Testis (tissue), 2 donors: ENCODE measurements around the gene PARVG.

ENCODE experiments used
- POLR2A ChIP-seq: fragments of 450-650 bp; IDR thresholded peaks from one replicate; pipeline ENCODE4 v1.6.1; 2017; ENCODE audit warnings: antibody characterized with exemption, mild to moderate bottlenecking, moderate library complexity
- TF ChIP-seq, protein P1 (sequence below), 3 experiments: fragments of 450-650 bp in 2 of 3; fragments of 200-600 bp in 1 of 3; sonication (generic) in 1 of 3; IDR thresholded peaks; one replicate each; pipeline ENCODE4 v1.5.1; 2016 to 2019; ENCODE audit warnings: antibody characterized with exemption in 3 of 3, mild to moderate bottlenecking in 2 of 3, moderate library complexity in 1 of 3

GRCh38 chr22:44182588-44183286 lies 2.0 kb downstream of the PARVG start:
- TF ChIP-seq, protein P1, sequence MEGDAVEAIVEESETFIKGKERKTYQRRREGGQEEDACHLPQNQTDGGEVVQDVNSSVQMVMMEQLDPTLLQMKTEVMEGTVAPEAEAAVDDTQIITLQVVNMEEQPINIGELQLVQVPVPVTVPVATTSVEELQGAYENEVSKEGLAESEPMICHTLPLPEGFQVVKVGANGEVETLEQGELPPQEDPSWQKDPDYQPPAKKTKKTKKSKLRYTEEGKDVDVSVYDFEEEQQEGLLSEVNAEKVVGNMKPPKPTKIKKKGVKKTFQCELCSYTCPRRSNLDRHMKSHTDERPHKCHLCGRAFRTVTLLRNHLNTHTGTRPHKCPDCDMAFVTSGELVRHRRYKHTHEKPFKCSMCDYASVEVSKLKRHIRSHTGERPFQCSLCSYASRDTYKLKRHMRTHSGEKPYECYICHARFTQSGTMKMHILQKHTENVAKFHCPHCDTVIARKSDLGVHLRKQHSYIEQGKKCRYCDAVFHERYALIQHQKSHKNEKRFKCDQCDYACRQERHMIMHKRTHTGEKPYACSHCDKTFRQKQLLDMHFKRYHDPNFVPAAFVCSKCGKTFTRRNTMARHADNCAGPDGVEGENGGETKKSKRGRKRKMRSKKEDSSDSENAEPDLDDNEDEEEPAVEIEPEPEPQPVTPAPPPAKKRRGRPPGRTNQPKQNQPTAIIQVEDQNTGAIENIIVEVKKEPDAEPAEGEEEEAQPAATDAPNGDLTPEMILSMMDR (IDR thresholded peaks at IDR 0.05), result no peak
- no peak for TF ChIP-seq POLR2A
